Muscle of back (tissue), 11 donors: ENCODE data around the gene SIVA1. TPM values are rescaled to one million over a fixed set of nuclear protein-coding genes. Genes with fewer than 3 reads are reported as not detected.

ENCODE experiments used
- DNase-seq, 3 donors: peaks; one replicate each; pipeline versions ENCODE4 v3.0.0 to v3.0.0-alpha.2; 2013
- polyA plus RNA-seq, 10 donors: library from polyadenylated mRNA; unstranded; fragments of 120-200 nt; gene quantifications; one replicate each; pipeline ENCODE4 v1.2.1, GENCODE V29; 2013; ENCODE audit not compliant: insufficient read length in 10 of 10

SIVA1 gene
- polyA plus RNA-seq, 10 donors = 48.4 to 90.0 (median 70.7) TPM

- DNase-seq = no peak
These were observed 29.3 kb downstream of the SIVA1 start for GRCh38 chr14:104782086-104782807.

GRCh38 chr14:104782808-104783139 is 29.8 kb downstream of the SIVA1 start:
- DNase-seq = no peak

- DNase-seq = no peak
These were observed 30.7 kb downstream of the SIVA1 start for GRCh38 chr14:104783484-104784217.

DNA sequence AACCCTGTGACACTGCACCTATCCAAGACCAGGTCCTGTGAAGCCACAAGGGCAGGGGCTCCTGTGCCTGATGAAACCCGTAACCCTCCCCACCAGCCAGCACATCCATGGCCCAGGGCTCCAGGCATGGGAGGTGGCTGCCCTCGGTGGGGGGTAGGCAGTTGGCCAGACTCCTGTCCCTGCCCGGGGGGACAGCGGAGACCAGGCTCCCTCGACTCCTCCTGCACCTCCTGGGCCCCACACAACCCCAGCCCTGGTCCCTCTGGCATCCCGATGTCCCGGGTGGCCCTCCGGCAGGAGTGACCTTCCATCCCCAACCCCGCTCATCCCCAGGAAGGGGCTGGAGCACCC is 31.2 kb downstream of the SIVA1 start:
- DNase-seq = no peak

DNA sequence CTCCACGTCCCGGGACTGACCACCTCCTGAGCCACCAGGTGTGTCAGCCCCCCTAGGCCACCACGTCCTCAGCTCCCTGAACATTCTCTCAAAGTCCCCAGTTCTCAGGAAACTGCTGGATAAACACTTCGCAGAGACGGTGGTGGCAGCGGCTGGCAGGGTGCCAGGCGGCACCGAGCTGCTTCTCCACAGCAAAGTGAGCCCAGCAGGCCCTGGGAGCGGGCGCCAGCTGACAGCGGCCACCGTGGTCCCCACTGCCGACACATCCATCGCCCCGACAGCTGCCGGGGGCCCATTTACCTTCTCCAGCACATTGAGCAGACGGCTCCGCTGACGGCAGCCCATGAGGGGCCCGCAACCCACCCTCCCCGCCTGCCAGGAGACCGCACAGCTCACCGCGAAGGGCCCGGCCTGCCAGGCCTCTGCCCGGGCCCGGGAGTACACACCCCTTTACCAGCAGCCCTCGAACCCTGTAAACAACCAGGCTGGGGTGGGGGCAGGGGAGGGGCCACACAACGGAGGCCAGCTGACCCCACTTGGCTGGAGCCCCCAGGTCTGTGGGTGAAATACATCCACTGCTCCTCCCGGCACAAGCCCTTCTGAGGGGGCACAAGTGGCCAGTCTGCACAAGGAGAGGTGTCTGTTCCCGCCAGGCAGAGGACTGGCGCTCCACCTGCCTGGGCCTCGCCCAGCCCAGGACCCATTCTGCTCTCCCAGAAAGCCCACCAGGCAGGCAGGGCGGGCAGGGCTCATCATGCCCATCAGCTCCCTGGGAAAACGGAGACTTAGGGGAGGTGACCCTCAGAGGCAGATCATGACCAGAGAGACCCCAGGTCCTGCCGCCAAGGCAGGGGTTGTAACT is 32.1 kb downstream of the SIVA1 start:
- no peak for DNase-seq

GRCh38 chr14:104785708-104786080 is 32.7 kb downstream of the SIVA1 start:
- DNase-seq = no peak

- no peak for DNase-seq
These were observed 33.2 kb downstream of the SIVA1 start for GRCh38 chr14:104786091-104786586.

GRCh38 chr14:104786726-104787675 is 34.1 kb downstream of the SIVA1 start:
- no peak for DNase-seq

DNA sequence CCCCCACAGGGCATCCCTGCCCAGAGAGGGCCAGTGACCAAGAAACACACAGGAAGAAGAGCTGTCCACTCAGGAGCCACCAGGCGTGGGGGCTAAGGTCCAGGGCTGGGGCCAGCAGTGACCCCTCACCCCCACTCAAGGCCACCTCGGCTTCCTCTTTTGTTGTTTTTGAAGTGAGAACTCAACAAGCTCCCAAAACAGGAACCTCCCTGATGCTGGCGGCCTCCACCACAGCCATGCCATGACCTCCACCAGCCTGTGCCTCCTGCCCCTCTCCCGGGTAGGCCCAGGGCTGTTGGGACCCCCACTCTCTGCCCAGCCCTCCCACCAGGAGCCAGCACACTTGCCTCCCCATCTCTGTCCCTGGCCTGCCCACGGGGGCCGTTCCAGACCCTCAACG is 34.8 kb downstream of the SIVA1 start:
- DNase-seq = no peak

DNA sequence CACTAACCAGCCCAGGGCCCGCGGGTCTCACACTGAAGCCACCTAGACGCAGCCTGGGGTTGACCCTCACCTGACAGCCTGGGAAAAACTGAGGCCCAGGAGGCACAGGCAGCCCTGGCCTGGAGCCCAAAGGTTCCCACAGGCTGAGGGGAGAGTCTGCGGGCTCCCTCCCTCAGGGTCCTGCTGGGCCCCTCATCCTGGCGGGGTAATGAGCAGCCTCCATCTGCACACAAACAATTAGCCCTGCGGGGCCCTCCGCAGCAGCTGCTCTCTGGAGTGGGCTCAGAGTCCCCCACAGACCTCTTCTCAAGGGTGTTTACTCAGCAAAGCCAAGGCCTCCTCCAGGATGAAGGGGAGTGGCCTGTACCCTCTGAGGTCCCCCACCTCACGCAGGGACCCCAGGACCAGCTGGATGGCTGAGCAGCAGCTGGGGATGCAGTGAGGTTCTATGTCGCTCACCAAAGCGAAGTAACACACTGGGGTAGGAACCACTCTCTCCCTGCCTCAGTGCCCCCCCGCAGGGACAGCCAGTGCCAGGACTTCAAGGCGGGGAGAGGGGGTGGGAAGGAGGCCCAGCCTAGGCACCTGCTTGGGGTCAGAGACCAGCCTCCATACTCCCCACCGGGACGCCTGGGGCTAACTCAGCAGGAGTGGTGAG is 35.3 kb downstream of the SIVA1 start:
- DNase-seq = no peak

DNA sequence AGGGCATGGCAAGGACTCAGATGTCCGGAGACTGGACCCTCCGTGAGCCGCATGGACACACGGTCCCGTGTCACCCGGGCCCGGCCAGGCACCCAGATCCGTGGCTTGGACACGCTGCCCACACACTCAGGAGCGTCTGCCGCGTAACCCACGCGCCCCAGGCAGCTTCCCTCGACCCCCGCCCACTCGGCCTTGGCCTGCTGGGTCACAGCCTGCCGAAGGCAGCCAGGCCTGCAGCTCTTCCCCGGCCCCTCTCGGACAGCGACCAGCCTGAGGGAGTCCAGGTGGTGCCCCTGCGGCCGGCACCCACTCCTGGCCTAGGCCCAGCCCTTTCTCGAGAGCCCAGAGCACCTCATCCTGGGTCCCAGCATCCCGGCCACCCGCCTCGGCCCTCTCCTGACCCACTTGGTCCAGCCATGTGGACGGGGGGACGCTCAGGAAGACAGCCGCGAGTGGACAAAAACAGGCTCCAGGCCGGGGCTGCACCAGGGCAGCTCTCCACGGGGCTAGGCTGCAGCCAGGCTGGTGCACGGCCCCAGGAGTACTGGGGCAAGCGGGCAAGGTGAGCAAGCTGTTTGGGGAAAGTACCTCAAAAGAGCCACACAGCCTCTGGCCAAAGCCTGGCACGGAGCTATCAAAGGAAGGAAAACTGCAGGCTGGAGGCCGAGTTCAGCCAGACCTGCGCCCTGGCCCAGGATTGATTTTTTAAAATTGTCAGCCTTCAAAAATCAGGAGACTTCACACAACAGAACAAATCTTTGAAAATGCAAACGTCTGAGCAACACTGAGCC is 36.1 kb downstream of the SIVA1 start:
- no peak for DNase-seq

GRCh38 chr14:104789752-104790743 is 37.1 kb downstream of the SIVA1 start:
- DNase-seq = no peak

GRCh38 chr14:104791425-104791824 is 38.5 kb downstream of the SIVA1 start:
- DNase-seq = no peak

GRCh38 chr14:104792101-104792884 is 39.3 kb downstream of the SIVA1 start:
- no peak for DNase-seq

GRCh38 chr14:104792945-104793702 is 40.2 kb downstream of the SIVA1 start:
- no peak for DNase-seq

- no peak for DNase-seq
These were observed 40.7 kb downstream of the SIVA1 start for GRCh38 chr14:104793703-104793959.

DNA sequence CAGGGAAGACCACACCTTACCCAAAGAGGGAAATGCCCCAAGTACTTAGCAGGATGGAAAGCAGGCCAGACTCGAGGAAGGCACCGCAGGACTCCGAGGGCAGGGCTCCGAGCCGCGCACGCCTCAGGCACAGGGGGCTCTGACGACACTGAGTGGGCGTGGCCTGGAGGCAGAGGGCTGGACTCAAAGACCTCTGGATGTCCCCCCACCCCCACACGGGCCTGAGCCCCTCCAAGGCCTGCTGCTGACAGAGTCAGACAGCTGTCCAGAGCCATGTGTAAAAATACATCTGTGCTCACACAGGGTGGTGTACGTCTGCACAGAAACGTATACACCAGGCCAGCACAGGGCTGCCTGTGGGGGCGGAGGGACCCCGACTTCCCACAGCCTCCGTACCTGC is 41.2 kb downstream of the SIVA1 start:
- DNase-seq = peak in 2 of 3 donors; percentile 42 to 72
